Endothelial cell (in vitro differentiated cells): ENCODE data around the gene CACNA1I. TPM values are rescaled to one million over a fixed set of nuclear protein-coding genes. Genes with fewer than 3 reads are reported as not detected.

Experiments used
- DNase-seq: peaks from one replicate; pipeline ENCODE4 v3.0.0; 2021; ENCODE audit warnings: low spot score
- H3K27ac Mint-ChIP-seq: one replicate; pipeline ENCODE4 v1.8.0; 2021; ENCODE audit warnings: mixed read lengths, inconsistent platforms; ENCODE audit not compliant: unreplicated experiment
- H3K27me3 Mint-ChIP-seq: one replicate; pipeline ENCODE4 v1.8.0; 2021; ENCODE audit warnings: mild to moderate bottlenecking, moderate library complexity, mixed read lengths, inconsistent platforms; ENCODE audit not compliant: unreplicated experiment
- H3K36me3 Mint-ChIP-seq: one replicate; pipeline ENCODE4 v1.8.0; 2021; ENCODE audit warnings: mild to moderate bottlenecking, low read depth, mixed read lengths, inconsistent platforms; ENCODE audit not compliant: unreplicated experiment
- H3K4me1 Mint-ChIP-seq: one replicate; pipeline ENCODE4 v1.8.0; 2021; ENCODE audit warnings: mild to moderate bottlenecking, mixed read lengths, inconsistent platforms; ENCODE audit not compliant: unreplicated experiment
- H3K4me3 Mint-ChIP-seq: one replicate; pipeline ENCODE4 v1.8.0; 2021; ENCODE audit warnings: mild to moderate bottlenecking, mixed read lengths, inconsistent platforms; ENCODE audit not compliant: unreplicated experiment
- H3K9me3 Mint-ChIP-seq: one replicate; pipeline ENCODE4 v1.8.0; 2021; ENCODE audit warnings: mixed read lengths, inconsistent platforms; ENCODE audit not compliant: unreplicated experiment
- CTCF ChIP-seq: fragments of 200-600 bp; sonication (generic); IDR thresholded peaks from one replicate; pipeline ENCODE4 v1.5.0; 2021; ENCODE audit warnings: antibody characterized with exemption; ENCODE audit not compliant: unreplicated experiment
- total RNA-seq: library from RNA; stranded (reverse); fragmentation: NEBNext Ultra II Directional; extraction: Animal tissue kit (Norgen Biotek cat#: 25700); gene quantifications from one replicate; pipeline ENCODE4 v1.2.1, GENCODE V29; 2021; ENCODE audit not compliant: unreplicated experiment

CACNA1I gene
- total RNA-seq, 1 donor from 2014 or later = 0.10 TPM

GRCh38 chr22:39706376-39707140, 136.0 kb downstream of the CACNA1I start:
- no peak overlapping the region for H3K27ac Mint-ChIP-seq
- peaks cover 3% of the 10 kb centered on the region for H3K27me3 Mint-ChIP-seq
- H3K9me3 Mint-ChIP-seq = no peaks in the 10 kb centered on the region
- no peaks in the 10 kb centered on the region for H3K36me3 Mint-ChIP-seq
- no peaks in the 10 kb centered on the region for H3K4me1 Mint-ChIP-seq
- no peak for DNase-seq
- no peak for TF ChIP-seq CTCF
- H3K4me3 Mint-ChIP-seq = no peak overlapping the region

GRCh38 chr22:39707351-39707750, 136.8 kb downstream of the CACNA1I start:
- TF ChIP-seq CTCF = no peak
- Mint-ChIP-seq H3K9me3 (no peaks in the 10 kb centered on the region), H3K27me3 (peaks cover 3% of the 10 kb centered on the region), H3K27ac (no peak overlapping the region), H3K4me1 (no peaks in the 10 kb centered on the region), H3K4me3 (no peak overlapping the region), H3K36me3 (no peaks in the 10 kb centered on the region)
- no peak for DNase-seq

- no peak overlapping the region for H3K27ac Mint-ChIP-seq
- no peaks in the 10 kb centered on the region for H3K9me3 Mint-ChIP-seq
- TF ChIP-seq CTCF = no peak
- peaks cover 4% of the 10 kb centered on the region for H3K27me3 Mint-ChIP-seq
- no peak overlapping the region for H3K4me3 Mint-ChIP-seq
- no peaks in the 10 kb centered on the region for H3K36me3 Mint-ChIP-seq
- H3K4me1 Mint-ChIP-seq = no peaks in the 10 kb centered on the region
- no peak for DNase-seq
Observed at GRCh38 chr22:39707816-39708215, 137.3 kb downstream of the CACNA1I start.

- Mint-ChIP-seq H3K4me1 (no peaks in the 10 kb centered on the region), H3K27ac (no peak overlapping the region), H3K27me3 (peaks cover 6% of the 10 kb centered on the region), H3K36me3 (no peaks in the 10 kb centered on the region), H3K4me3 (no peak overlapping the region), H3K9me3 (no peaks in the 10 kb centered on the region)
- no peak for DNase-seq
- TF ChIP-seq CTCF = no peak
Observed at GRCh38 chr22:39710380-39711150, 140.0 kb downstream of the CACNA1I start.

- no peak for DNase-seq
Observed at GRCh38 chr22:39712081-39712480, 141.5 kb downstream of the CACNA1I start.

More at GRCh38 chr22:39712081-39712480, 141.5 kb downstream of the CACNA1I start:
- no peak overlapping the region for H3K4me3 Mint-ChIP-seq
- peaks cover 6% of the 10 kb centered on the region for H3K27me3 Mint-ChIP-seq
- H3K36me3 Mint-ChIP-seq = no peaks in the 10 kb centered on the region
- no peak overlapping the region for H3K27ac Mint-ChIP-seq
- H3K9me3 Mint-ChIP-seq = no peaks in the 10 kb centered on the region
- TF ChIP-seq CTCF = no peak
- no peaks in the 10 kb centered on the region for H3K4me1 Mint-ChIP-seq
